Epithelial cell of esophagus (primary cell): ENCODE measurements around the gene ZIC5.

Experiments used
- DNase-seq: peaks from one replicate; pipeline ENCODE4 v3.0.0; 2010; ENCODE audit warnings: low read depth
- H3K4me3 ChIP-seq: 2 replicates; pipeline ENCODE4 v1.5.1; 2011; ENCODE audit warnings: mild to moderate bottlenecking, low read length, control low read depth
- CTCF ChIP-seq: IDR thresholded peaks from 2 replicates; pipeline ENCODE4 v1.5.1; 2011; ENCODE audit warnings: low read depth, mild to moderate bottlenecking, low read length, control low read depth, inconsistent platforms; ENCODE audit not compliant: insufficient read depth; ENCODE audit errors: missing control alignments

ZIC5 gene

DNA sequence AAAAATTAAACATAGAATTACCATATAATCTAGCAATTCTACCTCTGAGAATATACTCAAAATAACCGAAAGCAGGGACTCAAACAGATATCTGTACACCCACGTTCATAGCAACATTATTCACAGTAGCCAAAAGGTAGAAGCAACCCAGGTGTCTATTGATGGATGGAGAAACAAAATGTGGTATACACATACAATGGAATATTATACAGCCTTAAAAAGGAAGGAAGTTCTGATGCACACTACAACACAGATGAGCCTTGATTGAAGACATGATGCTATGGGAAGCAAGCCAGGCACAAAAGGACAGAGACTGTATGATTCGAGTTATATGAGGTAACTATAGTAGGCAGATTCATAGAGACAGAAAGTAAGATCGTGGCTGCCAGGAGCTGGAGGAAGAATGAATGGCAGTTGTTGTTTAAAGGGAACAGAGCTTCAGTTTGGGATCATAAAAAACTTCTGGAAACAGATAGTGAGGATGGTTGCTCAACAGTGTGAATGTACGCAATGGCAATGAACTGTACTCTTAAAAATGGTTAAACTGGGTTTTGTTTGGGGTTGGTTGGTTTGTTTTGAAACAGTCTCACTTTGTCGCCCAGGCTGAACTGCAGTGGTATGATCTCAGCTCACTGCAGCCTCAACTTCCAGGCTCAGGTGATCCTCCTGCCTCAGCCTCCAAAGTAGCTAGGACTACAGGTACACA lies 47.5 kb downstream of the ZIC5 start:
- TF ChIP-seq CTCF: no peak
- no peak overlapping the region for H3K4me3 ChIP-seq
- no peak for DNase-seq

DNA sequence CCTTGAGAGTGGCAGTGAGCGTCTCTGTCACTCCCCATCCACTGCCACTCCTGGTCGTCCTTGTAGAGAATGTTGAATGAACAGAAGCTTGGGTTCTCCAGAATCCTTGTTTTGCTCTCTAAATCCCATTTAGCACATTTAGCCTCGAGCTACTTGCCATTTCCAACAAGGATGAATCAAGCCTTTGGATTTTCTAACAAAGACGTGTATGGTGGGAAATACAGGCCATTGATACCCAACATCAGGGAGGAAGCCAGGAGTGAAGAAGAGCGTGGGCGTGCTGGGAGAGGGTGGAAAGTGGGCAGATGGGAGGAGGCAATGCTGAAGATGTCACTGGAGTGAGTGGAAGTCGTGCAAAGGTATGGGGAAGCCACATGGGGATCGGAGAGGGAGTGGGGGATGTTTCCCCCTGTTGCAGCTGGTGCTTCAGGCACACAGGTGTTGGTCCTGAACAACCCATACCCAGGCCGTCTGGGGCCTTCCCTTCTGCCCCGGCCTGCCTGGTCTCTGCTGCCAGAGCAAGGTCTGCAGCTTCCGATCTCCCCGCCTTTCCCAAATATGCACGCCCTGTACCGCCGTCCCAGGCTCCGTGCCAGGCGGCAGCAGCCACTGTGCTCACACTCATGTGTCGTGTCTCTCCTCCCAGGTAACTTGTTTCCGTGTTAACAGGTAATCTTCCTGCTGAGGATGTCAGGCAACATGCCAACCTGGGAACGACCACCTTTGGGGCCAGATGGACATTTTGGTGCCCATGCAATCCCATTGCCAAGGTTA lies 48.7 kb downstream of the ZIC5 start:
- H3K4me3 ChIP-seq: no peak overlapping the region
- no peak for TF ChIP-seq CTCF
- peak; percentile 19 for DNase-seq

GRCh38 chr13:99919132-99919531 lies 52.4 kb downstream of the ZIC5 start:
- no peak for TF ChIP-seq CTCF
- no peak for DNase-seq
- no peak overlapping the region for H3K4me3 ChIP-seq

GRCh38 chr13:99916366-99917103 lies 55.0 kb downstream of the ZIC5 start:
- TF ChIP-seq CTCF: peak; percentile 100
- DNase-seq: peak; percentile 81
- no peak overlapping the region for H3K4me3 ChIP-seq

GRCh38 chr13:99913167-99913566 lies 58.4 kb downstream of the ZIC5 start:
- no peak overlapping the region for H3K4me3 ChIP-seq
- no peak for DNase-seq
- TF ChIP-seq CTCF: no peak
